PFSK-1 (cell line): ENCODE measurements around the gene UVSSA.

Experiments
- FOXP2 ChIP-seq: optimal IDR thresholded peaks from 2 replicates; pipeline ENCODE3; 2011; ENCODE audit warnings: borderline replicate concordance, control low read depth, inconsistent platforms; ENCODE audit not compliant: insufficient read depth; ENCODE audit errors: extremely low read length, extremely low read depth
- POLR2AphosphoS5 ChIP-seq: IDR thresholded peaks from 2 replicates; pipeline ENCODE4 v1.6.1; 2012; ENCODE audit warnings: low read depth, mild to moderate bottlenecking, control low read depth, low read length, moderate library complexity
- REST ChIP-seq, 2 experiments: IDR thresholded peaks; 2 replicates each; pipeline versions ENCODE4 v1.6.1 to v1.8.0; 2011 to 2012; ENCODE audit warnings: low read depth in 2 of 2, low read length in 2 of 2, control low read depth in 1 of 2, inconsistent platforms in 1 of 2, mild to moderate bottlenecking in 1 of 2, moderate library complexity in 1 of 2; ENCODE audit not compliant: insufficient read depth in 1 of 2
- SIN3A ChIP-seq: IDR thresholded peaks from 2 replicates; pipeline ENCODE4 v1.6.1; 2012; ENCODE audit warnings: mild to moderate bottlenecking, low read length, moderate library complexity, borderline replicate concordance; ENCODE audit not compliant: insufficient read depth
- TAF1 ChIP-seq: IDR thresholded peaks from 2 replicates; pipeline ENCODE4 v1.6.1; 2012; ENCODE audit warnings: low read length, control low read depth, borderline replicate concordance; ENCODE audit not compliant: insufficient read depth

The UVSSA gene

GRCh38 chr4:1362521-1362920 lies 15.5 kb downstream of the UVSSA start:
- no peak for TF ChIP-seq SIN3A
- TF ChIP-seq FOXP2 = no peak
- TF ChIP-seq TAF1 = no peak
- TF ChIP-seq REST (IDR thresholded peaks at IDR 0.05; ENCODE audit: insufficient read depth in 1 of 2, low read depth in 2 of 2, low read length in 2 of 2) = no peak
- TF ChIP-seq POLR2AphosphoS5 = no peak

- no peak for TF ChIP-seq POLR2AphosphoS5
Observed at GRCh38 chr4:1363513-1363912, 16.5 kb downstream of the UVSSA start.

- TF ChIP-seq POLR2AphosphoS5 = no peak
- TF ChIP-seq REST (IDR thresholded peaks at IDR 0.05; ENCODE audit: insufficient read depth in 1 of 2, low read depth in 2 of 2, low read length in 2 of 2) = no peak
Observed at GRCh38 chr4:1364217-1364616, 17.2 kb downstream of the UVSSA start.

- TF ChIP-seq POLR2AphosphoS5 = no peak
- TF ChIP-seq SIN3A = no peak
- no peak for TF ChIP-seq FOXP2
- TF ChIP-seq REST (IDR thresholded peaks at IDR 0.05; ENCODE audit: insufficient read depth in 1 of 2, low read depth in 2 of 2, low read length in 2 of 2) = no peak
- no peak for TF ChIP-seq TAF1
Observed at GRCh38 chr4:1364748-1365147, 17.7 kb downstream of the UVSSA start.

- TF ChIP-seq TAF1 = no peak
- no peak for TF ChIP-seq POLR2AphosphoS5
- TF ChIP-seq FOXP2 = no peak
- no peak for TF ChIP-seq REST (IDR thresholded peaks at IDR 0.05; ENCODE audit: insufficient read depth in 1 of 2, low read depth in 2 of 2, low read length in 2 of 2)
- TF ChIP-seq SIN3A = no peak
Observed at GRCh38 chr4:1365271-1366178, 18.5 kb downstream of the UVSSA start.
